ENCODE data around the gene SCNN1G. TPM values are rescaled to one million over a fixed set of nuclear protein-coding genes. Genes with fewer than 3 reads are reported as not detected.

Gene SCNN1G
- total RNA-seq, 3 donors from 2014 or later, result 1.9 to 52.4 (median 4.2) TPM

- Histone ChIP-seq H3K4me1 (ENCODE audit: low read depth) (peaks cover 9% of the 10 kb centered on the region), H3K36me3 (ENCODE audit: low read depth) (no peaks in the 10 kb centered on the region), H3K9me3 (no peaks in the 10 kb centered on the region), H3K4me3 (no peak overlapping the region)
- TF ChIP-seq CTCF (IDR thresholded peaks at IDR 0.05), result no peak
- intact Hi-C loops (cut with DNase I, micrococcal nuclease), result no loop called here
- peak; percentile 35 to 69 (median 59) for DNase-seq
- ATAC-seq, result peak; percentile 85
Observed at GRCh38 chr16:23229714-23230113, 47.2 kb downstream of the SCNN1G start.

- no peak for TF ChIP-seq CTCF (IDR thresholded peaks at IDR 0.05)
- peak; percentile 53 for ATAC-seq
- intact Hi-C loops (cut with DNase I, micrococcal nuclease), result no loop called here
Observed at GRCh38 chr16:23232806-23233205, 50.3 kb downstream of the SCNN1G start.

GRCh38 chr16:23235176-23235575, 52.6 kb downstream of the SCNN1G start:
- no peak for ATAC-seq

More at GRCh38 chr16:23232806-23233205, 50.3 kb downstream of the SCNN1G start:
- H3K4me1 ChIP-seq (ENCODE audit: low read depth), result peaks cover 9% of the 10 kb centered on the region
- no peaks in the 10 kb centered on the region for H3K36me3 ChIP-seq (ENCODE audit: low read depth)
- DNase-seq, result peak in 1 of 3 donors; percentile 80
- H3K9me3 ChIP-seq, result no peaks in the 10 kb centered on the region
- no peak overlapping the region for H3K4me3 ChIP-seq

GRCh38 chr16:23236983-23237382, 54.4 kb downstream of the SCNN1G start:
- DNase-seq, result no peak
- H3K4me1 ChIP-seq (ENCODE audit: low read depth), result peaks cover 6% of the 10 kb centered on the region
- intact Hi-C loops (cut with DNase I, micrococcal nuclease), result no loop called here
- no peaks in the 10 kb centered on the region for H3K36me3 ChIP-seq (ENCODE audit: low read depth)
- no peak for TF ChIP-seq CTCF (IDR thresholded peaks at IDR 0.05)
- H3K9me3 ChIP-seq, result no peaks in the 10 kb centered on the region
- ATAC-seq, result no peak
- H3K4me3 ChIP-seq, result no peak overlapping the region

More at GRCh38 chr16:23235176-23235575, 52.6 kb downstream of the SCNN1G start:
- Histone ChIP-seq H3K36me3 (ENCODE audit: low read depth) (no peaks in the 10 kb centered on the region), H3K4me1 (ENCODE audit: low read depth) (peaks cover 6% of the 10 kb centered on the region), H3K9me3 (no peaks in the 10 kb centered on the region), H3K4me3 (no peak overlapping the region)
- no peak for TF ChIP-seq CTCF (IDR thresholded peaks at IDR 0.05)
- intact Hi-C loops (cut with DNase I, micrococcal nuclease), result no loop called here
- no peak for DNase-seq

GRCh38 chr16:23240994-23241393, 58.4 kb downstream of the SCNN1G start:
- TF ChIP-seq CTCF (IDR thresholded peaks at IDR 0.05), result no peak
- peaks cover 2% of the 10 kb centered on the region for H3K9me3 ChIP-seq
- intact Hi-C loops (cut with DNase I, micrococcal nuclease), result no loop called here

GRCh38 chr16:23244122-23244521, 61.6 kb downstream of the SCNN1G start:
- Histone ChIP-seq H3K4me3 (no peak overlapping the region), H3K4me1 (ENCODE audit: low read depth) (no peaks in the 10 kb centered on the region), H3K9me3 (peaks cover 2% of the 10 kb centered on the region), H3K36me3 (ENCODE audit: low read depth) (no peaks in the 10 kb centered on the region)
- DNase-seq (no peak), ATAC-seq (no peak)
- TF ChIP-seq CTCF (IDR thresholded peaks at IDR 0.05), result no peak
- intact Hi-C loops (cut with DNase I, micrococcal nuclease), result no loop called here

More at GRCh38 chr16:23240994-23241393, 58.4 kb downstream of the SCNN1G start:
- ATAC-seq, result no peak
- no peak for DNase-seq
- Histone ChIP-seq H3K4me1 (ENCODE audit: low read depth) (no peaks in the 10 kb centered on the region), H3K36me3 (ENCODE audit: low read depth) (no peaks in the 10 kb centered on the region), H3K4me3 (no peak overlapping the region)

Measured in mucosa of descending colon (tissue), 3 donors.